NCI-H1930 (cell line): Measurements from ENCODE around the gene HSPH1.

ENCODE experiments used
- DNase-seq, 2 experiments: peaks; one replicate each; lab custom pipeline; 2025; lab: John Stamatoyannopoulos, UW

The HSPH1 gene

GRCh38 chr13:31161557-31162150 is at the start of gene HSPH1:
Gene HSPH1, minus strand, starts transcription at chr13:31161904. Its CDS starts 322 bp downstream, at chr13:31161582.
- DNase-seq: peak; percentile 96 to 99

DNA sequence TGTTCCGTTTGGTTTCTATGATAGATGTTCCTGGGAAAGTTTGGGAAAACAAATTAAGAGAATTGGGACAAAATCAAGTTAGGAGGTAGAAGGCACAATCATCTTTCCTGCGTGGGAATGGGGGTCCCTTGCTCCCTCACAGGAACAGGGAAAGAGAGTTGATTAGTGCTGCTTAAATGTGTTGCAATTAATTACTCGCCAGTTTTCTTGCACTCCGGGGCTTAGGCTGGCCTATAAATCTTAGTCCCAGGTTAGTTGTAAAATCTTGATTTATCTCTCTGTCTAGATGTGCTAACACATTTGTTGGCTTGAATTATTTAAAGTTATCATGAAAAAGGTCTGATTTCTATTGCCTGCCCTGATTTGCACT is 48.1 kb upstream of the HSPH1 start:
- no peak for DNase-seq

- DNase-seq: no peak
These were observed 47.6 kb upstream of the HSPH1 start for GRCh38 chr13:31209172-31209840.

GRCh38 chr13:31208559-31209122 is 46.9 kb upstream of the HSPH1 start:
- DNase-seq: no peak

GRCh38 chr13:31207661-31208552 is 46.2 kb upstream of the HSPH1 start:
- no peak for DNase-seq

DNA sequence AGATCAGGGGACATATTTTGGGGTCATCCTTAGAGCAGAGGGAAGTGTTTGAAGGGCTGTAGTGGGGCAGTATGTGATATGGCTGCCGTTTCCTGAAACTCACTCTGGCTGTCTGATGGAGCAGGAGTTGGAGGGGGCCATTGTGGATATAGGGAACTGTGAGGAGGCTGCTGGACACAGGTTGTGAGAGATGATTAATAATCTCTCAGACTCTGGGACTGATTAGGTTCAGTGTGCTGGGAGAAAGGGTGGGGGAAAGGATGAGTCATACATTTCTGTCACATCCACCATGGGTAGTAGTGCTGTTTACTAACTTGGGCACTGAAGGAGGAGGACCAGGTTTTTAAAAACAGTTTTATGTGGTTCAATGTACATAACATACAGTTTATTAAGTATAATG is 42.9 kb upstream of the HSPH1 start:
- DNase-seq: no peak

GRCh38 chr13:31201341-31202031 is 39.8 kb upstream of the HSPH1 start:
- DNase-seq: no peak

DNA sequence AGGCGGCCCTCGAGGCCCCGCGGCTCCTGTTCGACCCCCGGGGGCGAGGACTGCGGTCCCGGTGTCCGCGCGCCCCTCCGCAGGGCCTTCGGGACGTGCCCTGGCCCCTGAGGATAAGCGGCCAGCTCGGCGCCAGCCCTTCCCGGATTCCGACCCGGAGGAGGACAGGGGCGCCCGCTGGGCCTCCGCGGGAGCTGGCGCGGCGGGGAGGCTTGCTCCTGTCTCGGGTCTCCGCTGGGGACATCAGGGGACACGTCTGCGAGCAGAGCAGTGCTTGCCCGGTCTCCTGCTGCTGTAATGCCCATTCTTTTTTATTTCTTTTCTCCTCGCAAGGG is 38.9 kb upstream of the HSPH1 start:
- peak in 1 of 2 experiments; percentile 60 for DNase-seq

GRCh38 chr13:31199849-31200636 is 38.3 kb upstream of the HSPH1 start, which contains the start of gene B3GLCT:
Gene B3GLCT, plus strand, starts transcription at chr13:31199975. Its CDS starts 110 bp downstream, at chr13:31200085.
- DNase-seq: peak; percentile 57 to 79

DNA sequence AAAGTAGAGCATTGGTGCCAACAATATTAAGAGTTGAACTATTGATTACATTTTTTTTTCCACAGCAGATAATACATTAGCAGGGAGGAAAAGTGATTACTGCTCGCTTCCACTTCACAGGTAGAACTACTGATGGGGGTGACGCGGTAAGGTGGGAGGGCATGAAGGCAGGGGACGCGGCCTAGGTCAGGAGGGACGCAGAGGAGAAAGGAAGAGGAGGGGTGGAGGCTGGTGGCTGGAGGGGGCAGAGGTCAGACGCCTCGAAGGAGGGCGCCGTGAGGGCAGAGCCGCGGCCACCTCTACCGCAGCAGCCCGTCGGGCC is 37.8 kb upstream of the HSPH1 start:
- no peak for DNase-seq

DNA sequence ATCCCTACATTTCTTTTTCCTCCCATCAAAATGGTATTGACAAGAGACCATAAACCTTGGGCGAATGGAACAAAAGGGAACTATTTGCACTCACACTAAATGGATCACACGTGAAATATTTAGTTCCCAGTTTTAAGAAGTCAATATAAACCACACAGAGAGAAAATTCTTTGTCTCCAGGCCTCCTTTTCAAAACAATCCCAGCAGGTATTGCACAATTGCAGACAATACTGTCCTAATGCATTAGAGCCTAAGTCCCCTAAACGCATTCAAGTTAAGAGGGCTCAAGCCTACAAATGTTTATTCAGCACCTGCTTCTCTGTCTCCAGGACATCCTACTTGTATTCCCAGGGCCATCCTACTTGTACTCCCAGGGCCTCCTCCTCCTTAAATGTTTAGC is 36.8 kb upstream of the HSPH1 start:
- DNase-seq: no peak

- DNase-seq: no peak
These were observed 35.3 kb upstream of the HSPH1 start for GRCh38 chr13:31196992-31197391.

DNA sequence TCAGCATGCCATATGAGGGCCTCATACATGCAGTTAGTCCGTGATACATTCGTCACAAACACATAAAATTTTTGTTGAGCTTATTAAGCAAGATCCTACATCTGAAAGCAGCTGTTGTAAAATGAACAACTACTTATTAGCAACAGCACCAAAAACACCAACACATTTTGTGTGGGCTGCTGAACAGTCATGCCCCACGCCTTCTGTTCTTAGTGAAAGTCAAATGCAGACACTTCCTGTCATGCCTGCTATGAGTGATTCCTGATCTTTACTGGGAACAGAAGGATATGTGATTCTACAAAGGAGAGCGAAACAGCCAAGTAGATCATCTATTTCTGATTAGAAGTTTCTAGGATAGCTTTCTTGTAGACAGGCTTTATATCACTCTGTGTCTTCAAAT is 33.9 kb upstream of the HSPH1 start:
- DNase-seq: no peak

DNA sequence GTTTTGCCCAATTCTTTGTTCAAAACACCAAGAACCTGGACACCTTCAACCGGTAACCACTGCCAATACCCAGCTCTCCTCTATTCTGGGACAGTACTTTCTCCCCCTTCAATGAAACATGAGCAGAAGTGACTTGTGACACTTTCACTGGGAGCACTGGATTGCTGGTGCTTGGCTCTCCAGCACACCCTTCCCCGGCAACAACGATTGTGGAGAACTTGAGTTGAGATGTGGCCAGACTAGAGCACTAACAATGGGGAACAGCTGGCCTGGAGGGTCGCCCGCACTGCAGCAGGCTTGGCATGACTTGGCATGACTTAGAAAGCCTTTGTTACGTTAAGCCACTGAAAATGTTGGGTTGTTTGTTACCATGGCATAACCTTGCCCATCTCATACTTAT is 30.6 kb upstream of the HSPH1 start:
- DNase-seq: no peak

GRCh38 chr13:31191748-31192147 is 30.0 kb upstream of the HSPH1 start:
- DNase-seq: no peak

- no peak for DNase-seq
These were observed 23.4 kb upstream of the HSPH1 start for GRCh38 chr13:31184981-31185645.

DNA sequence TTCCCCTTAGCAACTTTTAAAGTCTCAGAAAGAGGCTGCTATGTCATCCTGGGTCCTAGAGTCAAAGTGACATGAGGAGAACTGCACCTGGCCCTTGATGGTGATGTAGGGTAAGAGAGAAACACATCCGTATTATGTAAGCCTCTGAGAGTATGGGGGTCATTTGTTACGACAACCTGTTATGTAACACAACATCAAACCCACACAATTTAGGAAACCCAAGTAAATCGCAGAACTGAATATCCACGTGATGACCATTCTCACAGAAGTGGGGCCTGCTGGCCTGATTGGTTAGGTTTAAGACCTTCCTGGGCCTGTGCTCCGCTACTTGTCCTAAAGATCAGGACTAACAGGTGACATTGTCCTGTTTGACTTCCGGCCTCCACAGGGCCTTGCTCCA is 22.7 kb upstream of the HSPH1 start:
- no peak for DNase-seq

DNA sequence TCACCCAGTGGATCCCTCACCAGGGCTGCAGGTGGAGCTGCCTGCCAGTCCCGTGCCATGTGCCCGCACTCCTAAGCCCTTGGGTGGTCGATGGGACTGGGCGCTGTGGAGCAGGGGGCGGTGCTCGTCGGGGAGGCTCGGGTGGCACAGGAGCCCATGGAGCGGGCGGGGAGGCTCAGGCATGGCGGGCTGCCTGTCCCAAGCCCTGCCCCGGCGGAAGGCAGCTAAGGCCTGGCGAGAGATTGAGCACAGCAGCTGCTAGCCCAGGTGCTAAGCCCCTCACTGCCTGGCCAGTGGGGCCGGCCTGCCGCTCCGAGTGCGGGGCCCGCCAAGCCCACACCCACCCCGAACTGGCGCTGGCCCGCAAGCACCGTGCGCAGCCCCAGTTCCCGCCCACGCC is 21.3 kb upstream of the HSPH1 start:
- DNase-seq: no peak

DNA sequence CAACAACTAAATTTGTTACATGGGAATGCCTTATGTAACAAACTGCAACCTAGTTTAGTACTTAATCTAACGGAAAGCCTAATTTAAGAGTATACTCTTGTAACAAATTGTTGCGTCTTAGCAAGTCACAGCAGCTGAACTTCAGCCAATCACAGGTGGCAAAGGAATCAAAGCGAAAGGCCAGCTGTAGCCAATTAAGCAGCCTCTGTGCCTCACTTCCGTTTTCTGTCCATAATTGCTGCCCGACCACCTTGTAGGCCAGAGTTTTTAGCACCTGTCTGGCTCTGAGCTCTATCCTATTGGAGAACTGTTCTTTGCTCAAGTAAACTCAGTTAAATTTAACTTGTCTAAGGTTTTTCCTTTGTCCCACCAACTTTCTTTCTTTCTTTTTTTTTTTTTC is 18.1 kb upstream of the HSPH1 start:
- no peak for DNase-seq

DNA sequence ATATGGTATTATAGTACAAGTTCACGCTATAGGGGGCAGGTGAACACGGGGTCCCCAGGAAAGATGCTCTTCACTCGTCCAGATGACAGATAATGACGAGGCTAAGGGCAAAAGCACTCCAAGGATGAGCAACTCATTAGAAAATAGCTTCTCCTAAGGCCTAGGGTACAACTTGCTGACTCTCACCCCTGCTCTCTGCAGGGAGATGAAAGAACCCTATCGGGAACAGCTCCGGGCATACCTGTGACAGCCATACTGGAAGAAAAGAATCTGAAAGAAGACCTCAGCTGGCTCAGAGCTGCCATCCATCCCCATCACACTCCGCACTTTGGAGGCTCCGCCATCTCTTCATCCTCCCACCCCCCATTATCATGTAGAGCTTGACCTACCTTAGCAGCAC is 17.5 kb upstream of the HSPH1 start:
- no peak for DNase-seq
